NT2/D1 (cell line): Measurements from ENCODE around the gene FBLN2.

Experiments
- YY1 ChIP-seq: IDR thresholded peaks from 2 replicates; pipeline ENCODE4 v1.6.1; 2011; ENCODE audit not compliant: insufficient read length, insufficient read depth
- ZNF274 ChIP-seq: IDR thresholded peaks from 2 replicates; pipeline ENCODE4 v1.6.1; 2011; ENCODE audit warnings: mild to moderate bottlenecking, low read depth, low read length

GRCh38 chr3:13502791-13503060 lies 46.2 kb upstream of the FBLN2 start:
- TF ChIP-seq YY1 (no peak), ZNF274 (no peak)
